Inferior parietal cortex (tissue), 1 donor: ENCODE measurements around the gene C7orf57.

Source experiments
- DNase-seq: peaks from one replicate; pipeline ENCODE4 v3.0.0-alpha.2; 2016; ENCODE audit errors: extremely low spot score

The C7orf57 gene

GRCh38 chr7:48085433-48085791 is 50.1 kb downstream of the C7orf57 start:
- no peak for DNase-seq

- no peak for DNase-seq
These were observed 50.6 kb downstream of the C7orf57 start for GRCh38 chr7:48085942-48086341.

GRCh38 chr7:48087349-48087748 is 52.0 kb downstream of the C7orf57 start:
- DNase-seq, result no peak

GRCh38 chr7:48088559-48089045 is 53.3 kb downstream of the C7orf57 start:
- DNase-seq, result peak; percentile 25

- DNase-seq, result peak; percentile 50
These were observed 54.0 kb downstream of the C7orf57 start, which contains the start of gene UPP1 for GRCh38 chr7:48089046-48090003. UPP1 (plus strand) TSS chr7:48089265; CDS start chr7:48094784, 5,519 bp downstream.

- no peak for DNase-seq
These were observed 54.9 kb downstream of the C7orf57 start for GRCh38 chr7:48090095-48090805.

- no peak for DNase-seq
These were observed 56.4 kb downstream of the C7orf57 start for GRCh38 chr7:48091506-48092433.

- DNase-seq, result no peak
These were observed 59.5 kb downstream of the C7orf57 start for GRCh38 chr7:48094861-48095293.

- no peak for DNase-seq
These were observed 60.9 kb downstream of the C7orf57 start for GRCh38 chr7:48096273-48096672.

GRCh38 chr7:48097521-48098231 is 62.3 kb downstream of the C7orf57 start:
- DNase-seq, result no peak

- no peak for DNase-seq
These were observed 63.5 kb downstream of the C7orf57 start for GRCh38 chr7:48098846-48099245.

- DNase-seq, result no peak
These were observed 64.4 kb downstream of the C7orf57 start for GRCh38 chr7:48099781-48100180.

GRCh38 chr7:48101352-48101751 is 66.0 kb downstream of the C7orf57 start:
- DNase-seq, result no peak

GRCh38 chr7:48101968-48102367 is 66.6 kb downstream of the C7orf57 start:
- DNase-seq, result no peak

GRCh38 chr7:48102530-48102929 is 67.2 kb downstream of the C7orf57 start:
- no peak for DNase-seq

GRCh38 chr7:48105045-48105444 is 69.7 kb downstream of the C7orf57 start:
- no peak for DNase-seq

GRCh38 chr7:48106906-48107659 is 71.7 kb downstream of the C7orf57 start:
- no peak for DNase-seq

GRCh38 chr7:48107926-48108472 is 72.7 kb downstream of the C7orf57 start:
- DNase-seq, result no peak

GRCh38 chr7:48108959-48109847 is 73.9 kb downstream of the C7orf57 start:
- DNase-seq, result no peak
